A549 treated with dexamethasone at 1 μM for 4 hours (cell line): Measurements from ENCODE around the gene SLCO2A1. TPM values are rescaled to one million over a fixed set of nuclear protein-coding genes. Genes with fewer than 3 reads are reported as not detected.

Experiments used
- total RNA-seq: library from RNA; stranded (reverse); fragments of 200-300 nt; extraction: Qiagen RNA extraction; gene quantifications from 5 replicates; pipeline ENCODE4 v1.2.3, GENCODE V29; 2022

Gene SLCO2A1
- total RNA-seq: 0.16 to 0.38 TPM (median 0.20 TPM) in 5 replicates

DNA sequence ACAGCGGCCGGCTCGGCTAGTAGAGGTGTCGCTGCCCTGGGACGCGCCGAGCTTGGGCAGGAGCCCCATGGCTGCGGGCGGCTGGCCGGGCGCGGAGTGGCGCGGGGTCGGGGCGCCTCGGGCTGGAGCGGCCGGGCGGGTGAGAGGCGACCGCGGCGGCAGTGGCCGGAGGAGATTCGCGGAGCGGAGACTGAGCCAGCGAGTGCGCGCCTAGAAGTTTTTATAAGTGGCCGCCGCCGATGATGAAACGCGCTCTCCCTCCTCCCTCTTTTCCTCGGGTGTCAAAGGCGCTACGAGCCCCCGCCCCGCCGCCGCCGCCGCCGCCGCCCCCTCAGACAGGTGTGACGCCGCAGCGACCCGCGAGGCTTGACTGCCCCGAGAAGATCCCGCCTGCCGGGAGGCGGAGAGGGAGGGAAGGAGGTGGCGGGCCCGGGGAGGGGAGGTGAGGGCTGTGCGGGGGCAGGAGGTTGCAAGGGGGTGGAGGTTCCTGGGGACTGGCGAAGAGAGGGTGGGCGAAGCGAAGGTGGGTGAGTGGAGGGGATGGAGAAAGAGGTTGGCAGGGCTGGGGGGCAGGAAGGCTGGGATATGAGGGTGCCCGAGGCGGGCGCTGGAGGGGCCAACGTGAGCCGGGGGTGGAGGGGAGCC lies at the start of gene SLCO2A1:
SLCO2A1 (minus strand) TSS at position 192 of the 645 bp plus-strand sequence; CDS start at position 69, 123 bp downstream.

DNA sequence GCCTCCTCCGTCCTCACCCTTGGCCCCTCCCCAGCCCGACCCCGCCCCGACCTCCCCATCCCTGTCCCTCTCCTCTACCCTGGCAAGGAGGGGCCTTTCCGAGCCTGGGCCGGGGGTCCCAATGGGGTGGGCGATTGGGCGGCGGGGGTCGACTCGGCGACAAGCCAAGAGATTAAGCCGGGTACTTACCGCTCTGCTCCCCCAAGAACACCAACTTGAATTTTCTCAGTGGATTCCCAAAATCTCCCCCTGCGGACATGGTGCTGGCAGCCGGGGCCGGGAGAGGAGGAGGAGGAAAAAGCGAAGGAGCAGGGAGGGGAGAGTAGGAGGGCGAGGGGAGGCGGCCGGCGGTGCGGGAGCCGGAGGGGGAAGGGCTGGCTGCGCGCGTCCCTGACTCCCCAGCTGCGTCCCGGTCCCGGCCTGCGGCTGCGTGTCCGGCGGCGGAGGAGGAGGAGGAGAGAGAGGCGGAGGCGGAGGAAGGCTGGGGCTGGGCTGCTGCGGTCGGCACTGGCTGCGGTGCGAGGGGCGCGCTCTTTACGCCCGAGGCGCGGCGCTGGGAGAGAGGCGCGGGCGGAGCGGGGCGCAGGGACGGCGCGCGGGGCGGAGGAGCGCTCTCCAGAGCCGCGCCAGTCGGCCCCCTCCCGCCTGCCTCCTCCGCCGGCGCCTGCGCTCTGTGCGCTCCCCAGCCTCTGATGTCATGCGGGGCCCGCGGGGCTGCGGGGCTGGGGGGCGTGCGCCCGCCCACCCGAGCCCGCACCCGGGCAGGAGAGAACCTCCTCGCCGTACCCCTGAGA lies 134.3 kb downstream of the SLCO2A1 start, which contains the start of gene RAB6B:
RAB6B (minus strand) TSS at position 675 of the 794 bp plus-strand sequence; CDS start at position 259, 416 bp downstream.

Other genes starting within 250 kb of the SLCO2A1 start
- gene SRPRB, start 224.1 kb downstream of the SLCO2A1 start, total RNA-seq: 51.8 to 63.8 TPM (median 56.0 TPM) in 5 replicates
- gene RAB6B, start 134.0 kb downstream of the SLCO2A1 start, total RNA-seq: 1.9 to 3.0 TPM (median 2.5 TPM) in 5 replicates
- gene RYK, start 220.9 kb upstream of the SLCO2A1 start, total RNA-seq: 28.9 to 34.0 TPM (median 29.7 TPM) in 5 replicates